NB4 (cell line): ENCODE measurements around the gene DNAJC1.

ENCODE experiments used
- DNase-seq: peaks from one replicate; pipeline ENCODE4 v3.0.0; 2010; ENCODE audit warnings: low read depth
- H3K4me3 ChIP-seq: one replicate; pipeline ENCODE4 v1.5.1; 2011; ENCODE audit warnings: mild to moderate bottlenecking, low read depth, low read length, moderate library complexity
- CTCF ChIP-seq: IDR thresholded peaks from one replicate; pipeline ENCODE4 v1.5.1; 2012; ENCODE audit warnings: low read depth, low read length
- MAX ChIP-seq: IDR thresholded peaks from 2 replicates; pipeline ENCODE4 v1.6.1; 2011; ENCODE audit warnings: low read depth, low read length
- MYC ChIP-seq: IDR thresholded peaks from 2 replicates; pipeline ENCODE4 v1.6.1; 2011; ENCODE audit warnings: low read depth, low read length
- POLR2A ChIP-seq: IDR thresholded peaks from 2 replicates; pipeline ENCODE4 v1.6.1; 2011; ENCODE audit warnings: mild to moderate bottlenecking; ENCODE audit not compliant: insufficient read length; ENCODE audit errors: extremely low read depth

Gene DNAJC1

GRCh38 chr10:21728618-21729017 lies 274.9 kb downstream of the DNAJC1 start:
- TF ChIP-seq POLR2A (no peak), MYC (no peak), CTCF (no peak), MAX (no peak)
- no peak for DNase-seq
- no peak overlapping the region for H3K4me3 ChIP-seq

- no peak overlapping the region for H3K4me3 ChIP-seq
- DNase-seq, result no peak
- TF ChIP-seq POLR2A (no peak), MAX (no peak), MYC (no peak), CTCF (no peak)
Observed at GRCh38 chr10:21727452-21728168, 275.9 kb downstream of the DNAJC1 start.

- no peak overlapping the region for H3K4me3 ChIP-seq
Observed at GRCh38 chr10:21726601-21727225, 276.8 kb downstream of the DNAJC1 start.

GRCh38 chr10:21724687-21725367 lies 278.7 kb downstream of the DNAJC1 start:
- no peak overlapping the region for H3K4me3 ChIP-seq
- DNase-seq, result peak; percentile 94

More at GRCh38 chr10:21726601-21727225, 276.8 kb downstream of the DNAJC1 start:
- DNase-seq, result no peak
- TF ChIP-seq MAX (no peak), MYC (no peak), POLR2A (no peak), CTCF (no peak)

GRCh38 chr10:21724020-21724589 lies 279.4 kb downstream of the DNAJC1 start:
- TF ChIP-seq MYC (no peak), CTCF (no peak), MAX (no peak), POLR2A (no peak)
- H3K4me3 ChIP-seq, result no peak overlapping the region
- peak; percentile 23 for DNase-seq

More at GRCh38 chr10:21724687-21725367, 278.7 kb downstream of the DNAJC1 start:
- TF ChIP-seq MAX (no peak; the same call in 1 of the 2 replicates), MYC (peak; percentile 48; the same call in 1 of the 2 replicates)
